Naive B cell (primary cell): ENCODE results near the gene TNPO1. TPM values are rescaled to one million over a fixed set of nuclear protein-coding genes. Genes with fewer than 3 reads are reported as not detected.
"Not testable (repeated sequence)": the region's sequence is repeated elsewhere in the genome, so short reads cannot be mapped to it uniquely, and the experiment has no call there.

Source experiments
- ATAC-seq, 2 donors: fragments of 150-1000 bp; cut with Tn5 transposase; 2 replicates each; pipeline ENCODE4 v1.10.0; 2021; ENCODE audit warnings: low read depth in 2 of 2, mild to moderate bottlenecking in 2 of 2, moderate library complexity in 2 of 2
- DNase-seq: peaks from one replicate; pipeline ENCODE4 v3.0.0; 2022
- H3K27ac Mint-ChIP-seq, 6 donors: one replicate each; pipeline ENCODE4 v1.8.0; 2020 to 2022; ENCODE audit warnings: mild to moderate bottlenecking in 6 of 6, mixed read lengths in 6 of 6, moderate library complexity in 5 of 6, inconsistent platforms in 2 of 6
- H3K27me3 Mint-ChIP-seq, 3 donors: one replicate each; pipeline ENCODE4 v1.8.0; 2021 to 2022; ENCODE audit warnings: mixed read lengths in 3 of 3, mild to moderate bottlenecking in 1 of 3
- H3K36me3 Mint-ChIP-seq, 2 donors: one replicate each; pipeline ENCODE4 v1.8.0; 2020 to 2022; ENCODE audit warnings: mixed read lengths in 2 of 2, inconsistent platforms in 1 of 2, mild to moderate bottlenecking in 1 of 2
- H3K4me1 Mint-ChIP-seq, 3 donors: one replicate each; pipeline ENCODE4 v1.8.0; 2020 to 2022; ENCODE audit warnings: mixed read lengths in 3 of 3, inconsistent platforms in 1 of 3, mild to moderate bottlenecking in 1 of 3, moderate library complexity in 1 of 3
- H3K4me3 Mint-ChIP-seq, 8 donors: one replicate each; pipeline ENCODE4 v1.8.0; 2020 to 2022; ENCODE audit warnings: mild to moderate bottlenecking in 8 of 8, mixed read lengths in 8 of 8, moderate library complexity in 8 of 8, inconsistent platforms in 2 of 8
- H3K9me3 Mint-ChIP-seq, 7 donors: one replicate each; pipeline ENCODE4 v1.8.0; 2020 to 2022; ENCODE audit warnings: mixed read lengths in 7 of 7, mild to moderate bottlenecking in 5 of 7, inconsistent platforms in 2 of 7, moderate library complexity in 1 of 7
- polyA plus RNA-seq, 6 donors: library from polyadenylated mRNA; unstranded; fragments of 300-500 nt; fragmentation: Illumina TruSeq; gene quantifications; one replicate each; pipeline ENCODE4 v1.2.3, GENCODE V29; 2021; ENCODE audit warnings: low read depth in 6 of 6

TNPO1 gene
- 10 to 100 TPM; 33.3 to 65.1 (median 63.8) TPM for polyA plus RNA-seq

GRCh38 chr5:72816284-72817075 is at the start of gene TNPO1:
Gene TNPO1 (plus strand): TSS chr5:72816661. CDS start chr5:72816738, 77 bp downstream.
- H3K4me3 Mint-ChIP-seq = peak within 1 kb of the TSS; percentile 88 to 99 (median 98)
- DNase-seq = peak; percentile 91
- peak within 1 kb of the TSS; percentile 94 to 99 (median 98) for H3K27ac Mint-ChIP-seq
- peaks cover 21 to 25% (median 22%) of the 10 kb centered on the region in 3 donors for H3K4me1 Mint-ChIP-seq
- ATAC-seq = peak; percentile 78 to 79
- H3K36me3 Mint-ChIP-seq = peaks cover 0 to 8% of the 10 kb centered on the region in 2 donors
- H3K27me3 Mint-ChIP-seq = peaks cover 0 to 12% (median 7%) of the 10 kb centered on the region in 3 donors
- H3K9me3 Mint-ChIP-seq = no peaks in the 10 kb centered on the region

- H3K4me3 Mint-ChIP-seq = no peak overlapping the region
- no peaks in the 10 kb centered on the region for H3K36me3 Mint-ChIP-seq
- H3K4me1 Mint-ChIP-seq = no peaks in the 10 kb centered on the region
- DNase-seq (no peak), ATAC-seq (no peak)
- peaks cover 0 to 13% (median 3%) of the 10 kb centered on the region in 7 donors for H3K9me3 Mint-ChIP-seq
- peaks cover 13 to 31% (median 17%) of the 10 kb centered on the region in 3 donors for H3K27me3 Mint-ChIP-seq
- H3K27ac Mint-ChIP-seq = peak overlapping the region in 1 of 6 donors; percentile 23
These were observed 49.0 kb upstream of the TNPO1 start for GRCh38 chr5:72767289-72768010.

- ATAC-seq (no peak), DNase-seq (no peak)
- Mint-ChIP-seq H3K9me3 (peaks cover 0 to 14% (median 8%) of the 10 kb centered on the region in 7 donors), H3K27me3 (peaks cover 7 to 22% (median 12%) of the 10 kb centered on the region in 3 donors), H3K27ac (no peak overlapping the region), H3K4me3 (no peak overlapping the region), H3K36me3 (no peaks in the 10 kb centered on the region), H3K4me1 (no peaks in the 10 kb centered on the region)
These were observed 46.2 kb upstream of the TNPO1 start for GRCh38 chr5:72770266-72770665.

GRCh38 chr5:72776684-72777083 is 39.8 kb upstream of the TNPO1 start:
- peaks cover 5 to 28% of the 10 kb centered on the region in 2 donors for H3K36me3 Mint-ChIP-seq
- H3K27ac Mint-ChIP-seq = no peak overlapping the region
- no peak overlapping the region for H3K4me3 Mint-ChIP-seq
- H3K4me1 Mint-ChIP-seq = no peaks in the 10 kb centered on the region
- no peak for DNase-seq
- ATAC-seq = no peak
- H3K27me3 Mint-ChIP-seq = peaks cover 16 to 37% (median 36%) of the 10 kb centered on the region in 3 donors
- H3K9me3 Mint-ChIP-seq = peaks cover 19 to 57% (median 40%) of the 10 kb centered on the region in 7 donors

GRCh38 chr5:72779520-72779919 is 36.9 kb upstream of the TNPO1 start:
- Mint-ChIP-seq H3K27ac (no peak overlapping the region), H3K4me1 (no peaks in the 10 kb centered on the region), H3K27me3 (peaks cover 16 to 40% (median 36%) of the 10 kb centered on the region in 3 donors), H3K36me3 (peaks cover 5 to 28% of the 10 kb centered on the region in 2 donors), H3K4me3 (no peak overlapping the region), H3K9me3 (peaks cover 19 to 57% (median 40%) of the 10 kb centered on the region in 7 donors)
- ATAC-seq (no peak), DNase-seq (no peak)

GRCh38 chr5:72783354-72783753 is 33.1 kb upstream of the TNPO1 start:
- H3K9me3 Mint-ChIP-seq = peaks cover 6 to 22% (median 15%) of the 10 kb centered on the region in 7 donors
- ATAC-seq (no peak), DNase-seq (no peak)
- no peak overlapping the region for H3K27ac Mint-ChIP-seq
- peaks cover 17 to 20% (median 17%) of the 10 kb centered on the region in 3 donors for H3K27me3 Mint-ChIP-seq
- H3K36me3 Mint-ChIP-seq = peaks cover 0 to 12% of the 10 kb centered on the region in 2 donors
- H3K4me3 Mint-ChIP-seq = no peak overlapping the region
- no peaks in the 10 kb centered on the region for H3K4me1 Mint-ChIP-seq

- H3K27ac Mint-ChIP-seq = no peak overlapping the region
- H3K4me1 Mint-ChIP-seq = no peaks in the 10 kb centered on the region
- H3K36me3 Mint-ChIP-seq = peaks cover 0 to 4% of the 10 kb centered on the region in 2 donors
- ATAC-seq (no peak), DNase-seq (no peak)
- peaks cover 2 to 14% (median 9%) of the 10 kb centered on the region in 7 donors for H3K9me3 Mint-ChIP-seq
- H3K4me3 Mint-ChIP-seq = no peak overlapping the region
- peaks cover 11 to 24% (median 21%) of the 10 kb centered on the region in 3 donors for H3K27me3 Mint-ChIP-seq
These were observed 32.3 kb upstream of the TNPO1 start for GRCh38 chr5:72784129-72784528.

- H3K9me3 Mint-ChIP-seq = no peaks in the 10 kb centered on the region
- no peak for ATAC-seq
- H3K27ac Mint-ChIP-seq = no peak overlapping the region
- H3K36me3 Mint-ChIP-seq = no peaks in the 10 kb centered on the region
- no peak for DNase-seq
- no peaks in the 10 kb centered on the region for H3K4me1 Mint-ChIP-seq
- H3K4me3 Mint-ChIP-seq = no peak overlapping the region
- peaks cover 17 to 23% (median 21%) of the 10 kb centered on the region in 3 donors for H3K27me3 Mint-ChIP-seq
These were observed 30.7 kb upstream of the TNPO1 start for GRCh38 chr5:72785801-72786200.

- Mint-ChIP-seq H3K27me3 (peaks cover 16 to 20% (median 17%) of the 10 kb centered on the region in 3 donors), H3K4me1 (no peaks in the 10 kb centered on the region), H3K9me3 (no peaks in the 10 kb centered on the region), H3K36me3 (no peaks in the 10 kb centered on the region), H3K27ac (no peak overlapping the region), H3K4me3 (no peak overlapping the region)
- no peak for DNase-seq
- ATAC-seq = no peak
These were observed 29.8 kb upstream of the TNPO1 start for GRCh38 chr5:72786676-72787075.

GRCh38 chr5:72788866-72789505 is 27.5 kb upstream of the TNPO1 start:
- Mint-ChIP-seq H3K9me3 (no peaks in the 10 kb centered on the region), H3K4me1 (no peaks in the 10 kb centered on the region), H3K4me3 (no peak overlapping the region), H3K27ac (no peak overlapping the region), H3K27me3 (peaks cover 22 to 26% (median 25%) of the 10 kb centered on the region in 3 donors), H3K36me3 (no peaks in the 10 kb centered on the region)
- no peak for ATAC-seq
- DNase-seq = no peak

GRCh38 chr5:72790186-72790585 is 26.3 kb upstream of the TNPO1 start:
- no peaks in the 10 kb centered on the region for H3K36me3 Mint-ChIP-seq
- no peak overlapping the region for H3K4me3 Mint-ChIP-seq
- no peaks in the 10 kb centered on the region for H3K4me1 Mint-ChIP-seq
- no peak overlapping the region for H3K27ac Mint-ChIP-seq
- no peaks in the 10 kb centered on the region for H3K9me3 Mint-ChIP-seq
- DNase-seq = no peak
- H3K27me3 Mint-ChIP-seq = peaks cover 28 to 33% (median 29%) of the 10 kb centered on the region in 3 donors
- no peak for ATAC-seq

- not testable (repeated sequence) for H3K27ac Mint-ChIP-seq, ATAC-seq, H3K4me3 Mint-ChIP-seq, H3K4me1 Mint-ChIP-seq, H3K36me3 Mint-ChIP-seq, H3K9me3 Mint-ChIP-seq, DNase-seq
- H3K27me3 Mint-ChIP-seq = peaks cover 17 to 38% (median 28%) of the 10 kb centered on the region in 3 donors
These were observed 23.8 kb upstream of the TNPO1 start for GRCh38 chr5:72792662-72793061.

GRCh38 chr5:72796001-72796400 is 20.5 kb upstream of the TNPO1 start:
- Mint-ChIP-seq H3K36me3 (no peaks in the 10 kb centered on the region), H3K4me3 (no peak overlapping the region), H3K27me3 (peaks cover 22 to 33% (median 23%) of the 10 kb centered on the region in 3 donors), H3K4me1 (no peaks in the 10 kb centered on the region), H3K27ac (no peak overlapping the region), H3K9me3 (no peaks in the 10 kb centered on the region)
- ATAC-seq = no peak
- DNase-seq = no peak
